Measurements from ENCODE around the gene ABLIM2.

The ABLIM2 gene

GRCh38 chr4:8005033-8005808 lies 153.4 kb downstream of the ABLIM2 start:
- DNase-seq (ENCODE audit: low read depth in 2 of 2) = no peak

- no peak for DNase-seq (ENCODE audit: low read depth in 2 of 2)
These were observed 154.5 kb downstream of the ABLIM2 start for GRCh38 chr4:8004066-8004465.

GRCh38 chr4:8002525-8003309 lies 155.9 kb downstream of the ABLIM2 start:
- no peak for DNase-seq (ENCODE audit: low read depth in 2 of 2)

GRCh38 chr4:8001564-8002355 lies 156.9 kb downstream of the ABLIM2 start:
- DNase-seq (ENCODE audit: low read depth in 2 of 2) = no peak

GRCh38 chr4:8000721-8001491 lies 157.7 kb downstream of the ABLIM2 start:
- DNase-seq (ENCODE audit: low read depth in 2 of 2) = no peak

GRCh38 chr4:8000247-8000646 lies 158.4 kb downstream of the ABLIM2 start:
- no peak for DNase-seq (ENCODE audit: low read depth in 2 of 2)

GRCh38 chr4:7999695-8000094 lies 158.9 kb downstream of the ABLIM2 start:
- no peak for DNase-seq (ENCODE audit: low read depth in 2 of 2)

GRCh38 chr4:7999279-7999678 lies 159.3 kb downstream of the ABLIM2 start:
- DNase-seq (ENCODE audit: low read depth in 2 of 2) = no peak

- no peak for DNase-seq (ENCODE audit: low read depth in 2 of 2)
These were observed 160.2 kb downstream of the ABLIM2 start for GRCh38 chr4:7998447-7998846.

- no peak for DNase-seq (ENCODE audit: low read depth in 2 of 2)
These were observed 162.7 kb downstream of the ABLIM2 start for GRCh38 chr4:7995866-7996265.

GRCh38 chr4:7995135-7995534 lies 163.5 kb downstream of the ABLIM2 start:
- DNase-seq (ENCODE audit: low read depth in 2 of 2) = no peak

- no peak for DNase-seq (ENCODE audit: low read depth in 2 of 2)
These were observed 164.9 kb downstream of the ABLIM2 start for GRCh38 chr4:7993671-7994070.

- DNase-seq (ENCODE audit: low read depth in 2 of 2) = no peak
These were observed 165.8 kb downstream of the ABLIM2 start for GRCh38 chr4:7992846-7993245.

GRCh38 chr4:7990807-7991459 lies 167.7 kb downstream of the ABLIM2 start:
- no peak for DNase-seq (ENCODE audit: low read depth in 2 of 2)

GRCh38 chr4:7989654-7990053 lies 169.0 kb downstream of the ABLIM2 start:
- no peak for DNase-seq (ENCODE audit: low read depth in 2 of 2)

GRCh38 chr4:7988437-7988836 lies 170.2 kb downstream of the ABLIM2 start:
- DNase-seq (ENCODE audit: low read depth in 2 of 2) = no peak

GRCh38 chr4:7987148-7987989 lies 171.2 kb downstream of the ABLIM2 start:
- DNase-seq (ENCODE audit: low read depth in 2 of 2) = peak; percentile 27 to 55

- DNase-seq (ENCODE audit: low read depth in 2 of 2) = no peak
These were observed 172.6 kb downstream of the ABLIM2 start for GRCh38 chr4:7985891-7986441.

- DNase-seq (ENCODE audit: low read depth in 2 of 2) = no peak
These were observed 173.5 kb downstream of the ABLIM2 start for GRCh38 chr4:7985072-7985471.

Measured in activated CD8-positive, alpha-beta memory T cell treated with anti-CD3 and anti-CD28 coated beads for 4 hours (primary cell).